H9 (cell line): Measurements from ENCODE around the gene CHD9. TPM values are rescaled to one million over a fixed set of nuclear protein-coding genes. Genes with fewer than 3 reads are reported as not detected.
A peak's percentile ranks its signal among the peaks of the same experiment; 100 is the strongest.

Source experiments
- DNase-seq: peaks from one replicate; pipeline ENCODE4 v3.0.0-alpha.2; 2017
- H2AFZ ChIP-seq: one replicate; pipeline ENCODE4 v1.6.1; 2013; ENCODE audit warnings: mild to moderate bottlenecking, low read length, control low read depth, moderate library complexity
- H2AK5ac ChIP-seq: 2 replicates; pipeline ENCODE4 v1.6.1; 2013; ENCODE audit warnings: low read length, control low read depth, mixed read lengths; ENCODE audit not compliant: insufficient read length
- H2BK120ac ChIP-seq: one replicate; pipeline ENCODE4 v1.6.1; 2013; ENCODE audit warnings: low read depth, mild to moderate bottlenecking, low read length, control low read depth, inconsistent platforms; ENCODE audit not compliant: poor library complexity, severe bottlenecking
- H2BK12ac ChIP-seq: 2 replicates; pipeline ENCODE4 v1.6.1; 2013; ENCODE audit warnings: low read length, control low read depth, mixed read lengths, low read depth; ENCODE audit not compliant: insufficient read length
- H2BK15ac ChIP-seq: 2 replicates; pipeline ENCODE4 v1.6.1; 2013; ENCODE audit warnings: low read depth, low read length, control low read depth
- H2BK20ac ChIP-seq: one replicate; pipeline ENCODE4 v1.6.1; 2013; ENCODE audit warnings: low read depth, mild to moderate bottlenecking, low read length, control low read depth, inconsistent platforms; ENCODE audit not compliant: poor library complexity, severe bottlenecking
- H2BK5ac ChIP-seq: 2 replicates; pipeline ENCODE4 v1.6.1; 2013; ENCODE audit warnings: low read length, control low read depth, mixed read lengths; ENCODE audit not compliant: insufficient read length
- H3K14ac ChIP-seq: 2 replicates; pipeline ENCODE4 v1.6.1; 2013; ENCODE audit warnings: low read length, control low read depth; ENCODE audit not compliant: insufficient read depth
- H3K18ac ChIP-seq: 2 replicates; pipeline ENCODE4 v1.6.1; 2013; ENCODE audit warnings: low read depth, mild to moderate bottlenecking, mixed read lengths, low read length, control low read depth; ENCODE audit not compliant: insufficient read length
- H3K23ac ChIP-seq: 2 replicates; pipeline ENCODE4 v1.6.1; 2013; ENCODE audit warnings: low read length, control low read depth, mixed read lengths, low read depth; ENCODE audit not compliant: insufficient read length
- H3K23me2 ChIP-seq: 2 replicates; pipeline ENCODE4 v1.6.1; 2013; ENCODE audit warnings: low read depth, mild to moderate bottlenecking, mixed read lengths, low read length, control low read depth; ENCODE audit not compliant: insufficient read length, poor library complexity, severe bottlenecking
- H3K27ac ChIP-seq: 2 replicates; pipeline ENCODE4 v1.5.1; 2013; ENCODE audit warnings: low read length, control low read depth, mixed read lengths, low read depth; ENCODE audit not compliant: insufficient read length
- H3K27me3 ChIP-seq: 2 replicates; pipeline ENCODE4 v1.6.1; 2013; ENCODE audit warnings: low read length, control low read depth, inconsistent platforms; ENCODE audit not compliant: insufficient read depth
- H3K4ac ChIP-seq: 2 replicates; pipeline ENCODE4 v1.6.1; 2013; ENCODE audit warnings: low read depth, mild to moderate bottlenecking, control low read depth, inconsistent platforms, low read length, moderate library complexity
- H3K4me1 ChIP-seq: 2 replicates; pipeline ENCODE4 v1.6.1; 2013; ENCODE audit warnings: low read length, control low read depth, inconsistent platforms; ENCODE audit not compliant: insufficient read depth
- H3K4me2 ChIP-seq: 2 replicates; pipeline ENCODE4 v1.6.1; 2013; ENCODE audit warnings: low read length, control low read depth, mixed read lengths; ENCODE audit not compliant: insufficient read length, insufficient read depth
- H3K56ac ChIP-seq: 2 replicates; pipeline ENCODE4 v1.6.1; 2013; ENCODE audit warnings: low read depth, mild to moderate bottlenecking, mixed read lengths, low read length, control low read depth; ENCODE audit not compliant: insufficient read length
- H3K79me1 ChIP-seq: 2 replicates; pipeline ENCODE4 v1.6.1; 2013; ENCODE audit warnings: low read depth, mild to moderate bottlenecking, moderate library complexity, low read length, control low read depth, inconsistent platforms; ENCODE audit not compliant: insufficient read depth, poor library complexity, severe bottlenecking
- H3K79me2 ChIP-seq: 2 replicates; pipeline ENCODE4 v1.6.1; 2013; ENCODE audit warnings: low read length, control low read depth, inconsistent platforms; ENCODE audit not compliant: insufficient read depth
- H3K9ac ChIP-seq: 2 replicates; pipeline ENCODE4 v1.6.1; 2013; ENCODE audit warnings: low read length, control low read depth, mixed read lengths; ENCODE audit not compliant: insufficient read length; ENCODE audit errors: extremely low read depth
- H3K9me3 ChIP-seq: one replicate; pipeline ENCODE4 v1.6.1; 2013; ENCODE audit warnings: low read depth, low read length, inconsistent platforms; ENCODE audit not compliant: control insufficient read depth
- H3T11ph ChIP-seq: one replicate; pipeline ENCODE4 v1.6.1; 2013; ENCODE audit warnings: mild to moderate bottlenecking, low read length, control low read depth, inconsistent platforms
- H4K20me1 ChIP-seq: one replicate; pipeline ENCODE4 v1.6.1; 2013; ENCODE audit not compliant: control insufficient read depth, insufficient read length, insufficient read depth
- H4K5ac ChIP-seq: 2 replicates; pipeline ENCODE4 v1.6.1; 2013; ENCODE audit warnings: low read depth, mild to moderate bottlenecking, mixed read lengths, low read length, control low read depth; ENCODE audit not compliant: insufficient read length
- H4K8ac ChIP-seq: replicated peaks from 2 replicates; pipeline ENCODE4 v1.6.1; 2013; ENCODE audit warnings: low read length, control low read depth, mixed read lengths, low read depth; ENCODE audit not compliant: insufficient read length
- H4K91ac ChIP-seq: 2 replicates; pipeline ENCODE4 v1.6.1; 2013; ENCODE audit warnings: low read depth, mild to moderate bottlenecking, moderate library complexity, mixed read lengths, low read length, control low read depth; ENCODE audit not compliant: insufficient read length
- H3K27ac Mint-ChIP-seq, 3 experiments: 2 replicates in 2 of 3; 3 replicates in 1 of 3; pipeline ENCODE4 v1.8.0; 2020 to 2021; ENCODE audit warnings: mixed read lengths in 3 of 3, mild to moderate bottlenecking in 1 of 3, moderate library complexity in 1 of 3
- H3K27me3 Mint-ChIP-seq: 2 replicates; pipeline ENCODE4 v1.8.0; 2021; ENCODE audit warnings: low read depth, mild to moderate bottlenecking, moderate library complexity, mixed read lengths
- H3K36me3 Mint-ChIP-seq, 3 experiments: 2 replicates in 2 of 3; 3 replicates in 1 of 3; pipeline ENCODE4 v1.8.0; 2020 to 2021; ENCODE audit warnings: low read depth in 3 of 3, mixed read lengths in 3 of 3; ENCODE audit not compliant: insufficient read depth in 1 of 3
- H3K4me1 Mint-ChIP-seq, 2 experiments: 2 replicates each; pipeline ENCODE4 v1.8.0; 2020; ENCODE audit warnings: mixed read lengths in 2 of 2
- H3K4me3 Mint-ChIP-seq, 2 experiments: 2 replicates in 1 of 2; 3 replicates in 1 of 2; pipeline ENCODE4 v1.8.0; 2020 to 2021; ENCODE audit warnings: mild to moderate bottlenecking in 2 of 2, mixed read lengths in 2 of 2, moderate library complexity in 1 of 2
- H3K9me3 Mint-ChIP-seq, 2 experiments: 2 replicates in 1 of 2; 3 replicates in 1 of 2; pipeline ENCODE4 v1.8.0; 2020; ENCODE audit warnings: mild to moderate bottlenecking in 2 of 2, mixed read lengths in 2 of 2, moderate library complexity in 1 of 2
- CTCF ChIP-seq: fragments of 200-600 bp; sonication (generic); conservative IDR thresholded peaks from 3 replicates; pipeline ENCODE4 v1.8.0; 2021; ENCODE audit warnings: antibody characterized with exemption, mild to moderate bottlenecking
- WGBS: extraction: QIAGEN DNeasy Blood & Tissue Kit; methylation state at CpG from one replicate; pipeline ENCODE4 v1.1.7; 2013; ENCODE audit warnings: missing lambda C conversion rate, low lambda C conversion rate, mixed read lengths; ENCODE audit not compliant: insufficient read length; ENCODE audit errors: extremely low coverage; 5-methylcytosine and 5-hydroxymethylcytosine counted together
- total RNA-seq: library from RNA; stranded (reverse); gene quantifications from 2 replicates; pipeline ENCODE4 v1.2.1, GENCODE V29; 2021

Gene CHD9
- total RNA-seq, 1 experiment from 2014 or later = 46.2 TPM

GRCh38 chr16:53053967-53054669 is 673 bp upstream of the CHD9 start:
- Mint-ChIP-seq H3K27me3 (no peaks in the 10 kb centered on the region), H3K9me3 (no peaks in the 10 kb centered on the region; a peak in 2 of 5 replicates), H3K4me3 (peak overlapping the region; percentile 62 to 72), H3K4me1 (peaks cover 23 to 31% of the 10 kb centered on the region in 2 experiments), H3K27ac (peak overlapping the region in 2 of 3 experiments; percentile 91 to 93; a peak in 4 of 7 replicates), H3K36me3 (peaks cover 0 to 4% (median 0%) of the 10 kb centered on the region in 3 experiments; a peak in 2 of 7 replicates)
- H4K91ac ChIP-seq = no peak overlapping the region
- no CpG with 5 or more reads among the region's 13 CpGs for WGBS
- no peak overlapping the region for H3K23ac ChIP-seq
- no peaks in the 10 kb centered on the region for H3K79me1 ChIP-seq
- H2BK12ac ChIP-seq = peak overlapping the region; percentile 55
- no peak overlapping the region for H2BK120ac ChIP-seq
- no peak overlapping the region for H2BK5ac ChIP-seq
- no peak for DNase-seq
- peak overlapping the region; percentile 65 for H4K5ac ChIP-seq
- H3K4me2 ChIP-seq = peak overlapping the region; percentile 24
- no peaks in the 10 kb centered on the region for H3K9me3 ChIP-seq
- H3K56ac ChIP-seq = no peak overlapping the region
- no peak overlapping the region for H2AK5ac ChIP-seq
- peaks cover 13% of the 10 kb centered on the region for H3K23me2 ChIP-seq
- H2BK20ac ChIP-seq = no peak overlapping the region
- no peak overlapping the region for H3T11ph ChIP-seq
- no peak overlapping the region for H3K27ac ChIP-seq
- no peaks in the 10 kb centered on the region for H3K27me3 ChIP-seq
- H3K9ac ChIP-seq = peak overlapping the region; percentile 13
- peaks cover 1% of the 10 kb centered on the region; the same call in 1 of the 2 replicates for H3K79me2 ChIP-seq
- H2AFZ ChIP-seq = no peak overlapping the region
- no peak overlapping the region for H3K4ac ChIP-seq
- peak overlapping the region; percentile 45 for H3K18ac ChIP-seq
- H3K4me1 ChIP-seq = peaks cover 2% of the 10 kb centered on the region; the same call in 1 of the 2 replicates
- H4K20me1 ChIP-seq = no peaks in the 10 kb centered on the region
- TF ChIP-seq CTCF = no peak
- no peak overlapping the region for H4K8ac ChIP-seq
- no peak overlapping the region for H2BK15ac ChIP-seq
- H3K14ac ChIP-seq = peak overlapping the region; percentile 22; the same call in 1 of the 2 replicates
